Breast epithelium (tissue), 3 donors: ENCODE results near the gene PIM2.

ENCODE experiments used
- POLR2A ChIP-seq: fragments of 450-650 bp; IDR thresholded peaks from one replicate; pipeline ENCODE4 v1.6.1; 2016; ENCODE audit warnings: antibody characterized with exemption, mild to moderate bottlenecking, moderate library complexity
- POLR2AphosphoS5 ChIP-seq, 3 donors: sonication (generic); formaldehyde crosslinking; IDR thresholded peaks; one replicate each; pipeline ENCODE4 v1.6.1; 2017; ENCODE audit warnings: antibody characterized with exemption in 3 of 3
- TF ChIP-seq, protein P1 (sequence below), 3 donors: fragments of 450-650 bp; IDR thresholded peaks; one replicate each; pipeline ENCODE4 v1.5.1; 2016 to 2017; ENCODE audit warnings: antibody characterized with exemption in 3 of 3, mild to moderate bottlenecking in 3 of 3, moderate library complexity in 3 of 3

DNA sequence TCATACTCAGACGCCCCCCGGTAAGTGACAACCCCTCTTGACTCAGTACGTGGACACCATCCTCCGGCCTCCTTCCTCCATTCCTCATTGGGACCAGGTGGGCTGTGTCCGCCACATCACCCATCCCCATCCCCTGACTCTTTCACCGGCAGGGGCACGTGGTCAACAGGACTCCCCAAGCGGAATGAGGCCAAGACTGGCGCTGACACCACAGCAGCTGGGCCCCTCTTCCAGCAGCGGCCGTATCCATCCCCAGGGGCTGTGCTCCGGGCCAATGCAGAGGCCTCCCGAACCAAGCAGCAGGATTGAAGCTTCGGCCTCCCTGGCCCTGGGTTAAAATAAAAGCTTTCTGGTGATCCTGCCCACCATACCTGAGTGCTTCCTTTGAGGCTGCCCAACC, 16.0 kb downstream of the PIM2 start:
- TF ChIP-seq, protein P1, sequence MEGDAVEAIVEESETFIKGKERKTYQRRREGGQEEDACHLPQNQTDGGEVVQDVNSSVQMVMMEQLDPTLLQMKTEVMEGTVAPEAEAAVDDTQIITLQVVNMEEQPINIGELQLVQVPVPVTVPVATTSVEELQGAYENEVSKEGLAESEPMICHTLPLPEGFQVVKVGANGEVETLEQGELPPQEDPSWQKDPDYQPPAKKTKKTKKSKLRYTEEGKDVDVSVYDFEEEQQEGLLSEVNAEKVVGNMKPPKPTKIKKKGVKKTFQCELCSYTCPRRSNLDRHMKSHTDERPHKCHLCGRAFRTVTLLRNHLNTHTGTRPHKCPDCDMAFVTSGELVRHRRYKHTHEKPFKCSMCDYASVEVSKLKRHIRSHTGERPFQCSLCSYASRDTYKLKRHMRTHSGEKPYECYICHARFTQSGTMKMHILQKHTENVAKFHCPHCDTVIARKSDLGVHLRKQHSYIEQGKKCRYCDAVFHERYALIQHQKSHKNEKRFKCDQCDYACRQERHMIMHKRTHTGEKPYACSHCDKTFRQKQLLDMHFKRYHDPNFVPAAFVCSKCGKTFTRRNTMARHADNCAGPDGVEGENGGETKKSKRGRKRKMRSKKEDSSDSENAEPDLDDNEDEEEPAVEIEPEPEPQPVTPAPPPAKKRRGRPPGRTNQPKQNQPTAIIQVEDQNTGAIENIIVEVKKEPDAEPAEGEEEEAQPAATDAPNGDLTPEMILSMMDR (IDR thresholded peaks at IDR 0.05) = no peak
- no peak for TF ChIP-seq POLR2A
- TF ChIP-seq POLR2AphosphoS5 (IDR thresholded peaks at IDR 0.05) = no peak
